Loucy (cell line): ENCODE data around the gene CHCHD5.

ENCODE experiments used
- CTCF ChIP-seq: fragments of 200-600 bp; sonication (generic); conservative IDR thresholded peaks from 2 replicates; pipeline ENCODE4 v1.5.1; 2014; ENCODE audit warnings: mild to moderate bottlenecking, antibody characterized with exemption, low read length
- EZH2phosphoT487 ChIP-seq: fragments of 200-600 bp; IDR thresholded peaks from 2 replicates; pipeline ENCODE4 v1.6.1; 2018; ENCODE audit warnings: antibody characterized with exemption, mild to moderate bottlenecking, moderate library complexity, borderline replicate concordance

GRCh38 chr2:112585400-112585799 lies 991 bp downstream of the CHCHD5 start:
- TF ChIP-seq CTCF (no peak), EZH2phosphoT487 (no peak)
